IPS DF 19.7 (cell line): Measurements from ENCODE around the gene RAB11FIP4.

Experiments used
- DNase-seq: peaks from one replicate; pipeline ENCODE4 v3.0.0-alpha.2; 2013; ENCODE audit warnings: low read depth, low spot score

Gene RAB11FIP4

GRCh38 chr17:31497431-31497830 lies 106.0 kb downstream of the RAB11FIP4 start:
- no peak for DNase-seq

GRCh38 chr17:31497994-31498826 lies 106.7 kb downstream of the RAB11FIP4 start:
- DNase-seq: no peak

- DNase-seq: no peak
These were observed 108.5 kb downstream of the RAB11FIP4 start for GRCh38 chr17:31499771-31500554.

GRCh38 chr17:31506517-31506916 lies 115.0 kb downstream of the RAB11FIP4 start:
- DNase-seq: no peak

- DNase-seq: no peak
These were observed 117.0 kb downstream of the RAB11FIP4 start for GRCh38 chr17:31508288-31509094.

GRCh38 chr17:31509095-31509804 lies 117.8 kb downstream of the RAB11FIP4 start:
- no peak for DNase-seq

GRCh38 chr17:31509805-31510177 lies 118.3 kb downstream of the RAB11FIP4 start:
- no peak for DNase-seq

- DNase-seq: no peak
These were observed 119.1 kb downstream of the RAB11FIP4 start for GRCh38 chr17:31510308-31511194.

- DNase-seq: no peak
These were observed 119.7 kb downstream of the RAB11FIP4 start for GRCh38 chr17:31511195-31511578.

- DNase-seq: no peak
These were observed 120.1 kb downstream of the RAB11FIP4 start for GRCh38 chr17:31511580-31511979.

- DNase-seq: no peak
These were observed 120.7 kb downstream of the RAB11FIP4 start for GRCh38 chr17:31512104-31512740.

GRCh38 chr17:31512796-31513195 lies 121.3 kb downstream of the RAB11FIP4 start:
- DNase-seq: no peak

- DNase-seq: no peak
These were observed 122.4 kb downstream of the RAB11FIP4 start for GRCh38 chr17:31513731-31514427.

GRCh38 chr17:31515267-31515666 lies 123.8 kb downstream of the RAB11FIP4 start:
- DNase-seq: no peak

GRCh38 chr17:31517524-31517923 lies 126.0 kb downstream of the RAB11FIP4 start:
- no peak for DNase-seq

- no peak for DNase-seq
These were observed 127.0 kb downstream of the RAB11FIP4 start for GRCh38 chr17:31518478-31518877.

GRCh38 chr17:31521632-31522283 lies 130.3 kb downstream of the RAB11FIP4 start:
- no peak for DNase-seq

- no peak for DNase-seq
These were observed 130.9 kb downstream of the RAB11FIP4 start for GRCh38 chr17:31522284-31522931.
